HL-60/S4 (cell line): ENCODE data around the gene DLK1.

Source experiments
- in situ Hi-C: fragments of 300-500 bp; cut with MboI; formaldehyde crosslinking; loops from 2 replicates; pipeline ENCODE4 v1.14.3; 2022; ENCODE audit warnings: low sequenced_read_pairs

DLK1 gene

GRCh38 chr14:100732766-100733100 lies 6.0 kb downstream of the DLK1 start:
- in situ Hi-C loops, result no loop called here

DNA sequence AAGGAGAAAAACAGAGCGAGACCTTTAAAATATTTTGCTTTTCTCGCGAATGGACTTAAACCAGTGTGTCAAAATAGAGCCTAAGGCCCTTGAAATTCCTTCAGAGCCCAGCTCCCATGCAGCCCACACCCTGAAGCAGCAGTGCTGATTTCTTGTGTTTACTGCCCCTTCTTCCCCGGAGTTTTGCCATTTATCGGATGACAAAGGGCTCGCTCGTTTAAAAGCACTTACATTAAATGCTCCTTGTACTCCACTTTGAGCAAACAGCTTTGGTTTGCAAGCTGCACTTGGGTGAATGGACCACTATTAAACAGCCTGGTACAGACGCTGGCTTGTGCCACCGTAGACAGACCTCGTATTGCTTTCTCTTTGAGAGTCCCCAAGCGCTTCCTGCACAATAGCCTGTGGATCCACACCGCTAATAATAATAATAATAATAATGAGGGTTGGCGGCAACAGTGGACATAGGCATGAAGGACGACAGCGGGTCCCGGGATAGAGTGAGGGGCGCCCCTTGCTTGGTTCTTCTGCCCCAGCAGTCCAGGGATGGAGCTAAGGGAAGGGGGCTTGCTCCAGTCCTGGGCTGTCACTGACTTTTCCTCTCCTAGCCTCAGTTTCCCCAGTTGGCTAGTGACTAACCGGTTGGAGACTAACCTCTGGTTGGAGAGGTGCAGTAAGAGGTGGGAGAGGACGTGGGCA lies 6.6 kb downstream of the DLK1 start:
- in situ Hi-C loops, result no loop called here

GRCh38 chr14:100734031-100734990 lies 7.6 kb downstream of the DLK1 start:
- in situ Hi-C loops, result no loop called here

- in situ Hi-C loops, result no loop called here
Observed at GRCh38 chr14:100735271-100735670, 8.6 kb downstream of the DLK1 start.

- in situ Hi-C loops, result no loop called here
Observed at GRCh38 chr14:100736269-100737180, 9.8 kb downstream of the DLK1 start.

DNA sequence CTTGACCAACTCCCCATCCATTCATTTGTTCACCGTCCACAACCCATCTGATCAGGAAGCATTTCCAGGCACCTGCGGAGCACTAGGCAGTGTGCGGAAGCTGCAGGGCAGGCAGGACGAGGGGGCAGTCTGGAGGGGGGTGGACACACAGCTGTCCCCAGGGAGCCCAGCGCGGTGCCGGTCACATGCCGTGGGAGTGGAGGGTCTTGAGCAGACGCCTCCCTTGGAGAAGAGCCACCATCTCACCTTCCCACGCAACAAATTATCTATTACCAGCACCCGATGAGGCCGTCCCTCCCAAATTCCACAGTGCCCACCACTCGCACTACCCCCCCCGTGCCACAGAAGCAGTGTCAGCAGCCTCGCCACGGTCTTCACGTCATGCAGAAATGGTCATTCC lies 10.8 kb downstream of the DLK1 start:
- in situ Hi-C loops, result no loop called here

DNA sequence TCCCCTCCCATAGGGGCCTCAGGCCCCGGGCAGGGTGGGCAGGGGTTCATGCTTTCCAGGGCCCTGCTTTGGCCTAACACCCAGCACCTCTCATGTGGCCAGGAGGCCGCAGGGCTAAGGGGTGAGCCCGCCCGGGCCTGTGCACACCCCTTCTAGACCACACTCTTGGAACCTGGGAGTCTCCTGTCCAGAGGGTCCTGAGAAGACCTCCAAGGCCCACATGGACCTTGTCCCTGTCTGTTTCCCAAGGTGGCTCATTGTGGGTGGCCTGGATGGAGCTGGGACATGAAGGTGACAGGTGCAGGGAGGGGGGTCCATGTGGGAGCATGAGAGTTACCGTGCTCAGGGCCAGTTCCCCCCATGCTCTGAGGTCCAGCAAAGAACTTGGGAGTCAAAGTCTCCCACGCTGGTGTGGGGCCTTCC lies 11.6 kb downstream of the DLK1 start:
- in situ Hi-C loops, result no loop called here

DNA sequence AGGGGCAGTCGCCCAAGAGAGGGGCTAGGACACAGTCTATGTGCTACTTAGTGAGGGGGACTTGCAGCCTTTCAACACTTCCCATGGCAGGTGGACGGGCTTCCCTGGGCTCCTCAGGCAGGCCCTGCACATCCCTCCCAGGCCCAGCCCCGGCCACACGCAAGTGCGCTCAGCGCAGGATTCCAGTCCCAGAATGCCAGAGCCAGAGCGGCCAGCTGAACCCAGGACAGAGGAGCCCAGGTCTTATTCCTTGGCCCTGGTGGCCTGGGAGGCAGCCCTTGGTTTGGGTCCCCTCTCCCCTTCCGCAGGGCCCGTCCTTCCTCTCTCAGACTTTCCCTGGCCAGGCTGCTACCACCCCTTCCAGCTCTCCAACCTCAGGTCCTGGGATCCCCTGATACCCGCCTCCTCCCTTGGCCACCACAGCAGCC lies 12.0 kb downstream of the DLK1 start:
- in situ Hi-C loops, result no loop called here

- in situ Hi-C loops, result no loop called here
Observed at GRCh38 chr14:100739306-100739705, 12.6 kb downstream of the DLK1 start.

DNA sequence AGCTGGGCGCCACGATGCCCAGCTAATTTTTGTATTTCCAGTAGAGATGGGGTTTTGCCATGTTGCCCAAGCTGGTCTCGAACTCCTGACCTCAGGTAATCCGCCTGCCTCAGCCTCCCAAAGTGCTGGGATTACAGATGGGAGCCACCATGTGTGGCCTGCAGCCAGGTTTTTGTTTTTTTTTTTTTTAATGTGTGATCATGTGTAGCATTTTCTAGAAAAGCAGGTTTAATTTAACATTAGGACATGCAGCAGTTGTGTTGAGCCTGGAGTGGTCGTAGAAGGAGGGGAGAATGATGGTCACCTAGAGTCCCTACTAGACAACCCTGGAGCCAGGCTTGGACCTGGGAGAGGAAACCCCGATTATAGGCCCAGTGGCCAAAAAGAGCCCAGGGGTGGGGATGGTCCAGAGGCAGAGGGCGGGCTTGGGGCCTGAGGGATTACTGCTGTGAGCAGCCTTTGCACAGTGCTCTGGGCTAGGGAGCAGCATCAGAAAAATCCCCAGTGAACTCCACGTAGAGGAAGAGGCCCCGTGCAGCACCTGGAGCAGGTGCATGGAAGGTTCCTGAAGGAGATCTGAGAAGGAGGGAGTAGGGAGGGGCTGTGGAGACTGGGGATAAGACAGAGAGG lies 13.6 kb downstream of the DLK1 start:
- in situ Hi-C loops, result no loop called here

- in situ Hi-C loops, result no loop called here
Observed at GRCh38 chr14:100740929-100741328, 14.2 kb downstream of the DLK1 start.

- in situ Hi-C loops, result no loop called here
Observed at GRCh38 chr14:100741966-100742365, 15.3 kb downstream of the DLK1 start.

- in situ Hi-C loops, result no loop called here
Observed at GRCh38 chr14:100746326-100746725, 19.6 kb downstream of the DLK1 start.

GRCh38 chr14:100747021-100747586 lies 20.4 kb downstream of the DLK1 start:
- in situ Hi-C loops, result no loop called here

DNA sequence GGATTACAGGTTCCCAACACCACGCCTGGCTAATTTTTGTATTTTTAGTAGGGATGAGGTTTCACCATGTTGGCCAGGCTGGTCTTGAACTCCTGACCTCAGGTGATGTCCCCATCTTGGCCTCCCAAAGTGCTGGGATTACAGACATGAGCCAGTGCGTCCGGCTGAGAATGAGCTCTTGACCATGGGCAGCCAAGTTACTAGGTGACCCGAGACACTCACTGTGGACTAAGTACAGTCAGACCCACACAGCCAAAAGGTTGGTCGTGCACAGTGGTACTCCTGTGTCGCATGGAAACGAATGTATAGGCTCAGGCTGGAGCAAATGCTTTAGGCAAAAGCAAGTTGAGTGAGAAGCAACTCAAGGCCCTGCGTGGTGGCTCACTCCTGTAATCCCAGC lies 21.0 kb downstream of the DLK1 start:
- in situ Hi-C loops, result no loop called here

- in situ Hi-C loops, result no loop called here
Observed at GRCh38 chr14:100748403-100748802, 21.7 kb downstream of the DLK1 start.

GRCh38 chr14:100748944-100749343 lies 22.3 kb downstream of the DLK1 start:
- in situ Hi-C loops, result no loop called here

DNA sequence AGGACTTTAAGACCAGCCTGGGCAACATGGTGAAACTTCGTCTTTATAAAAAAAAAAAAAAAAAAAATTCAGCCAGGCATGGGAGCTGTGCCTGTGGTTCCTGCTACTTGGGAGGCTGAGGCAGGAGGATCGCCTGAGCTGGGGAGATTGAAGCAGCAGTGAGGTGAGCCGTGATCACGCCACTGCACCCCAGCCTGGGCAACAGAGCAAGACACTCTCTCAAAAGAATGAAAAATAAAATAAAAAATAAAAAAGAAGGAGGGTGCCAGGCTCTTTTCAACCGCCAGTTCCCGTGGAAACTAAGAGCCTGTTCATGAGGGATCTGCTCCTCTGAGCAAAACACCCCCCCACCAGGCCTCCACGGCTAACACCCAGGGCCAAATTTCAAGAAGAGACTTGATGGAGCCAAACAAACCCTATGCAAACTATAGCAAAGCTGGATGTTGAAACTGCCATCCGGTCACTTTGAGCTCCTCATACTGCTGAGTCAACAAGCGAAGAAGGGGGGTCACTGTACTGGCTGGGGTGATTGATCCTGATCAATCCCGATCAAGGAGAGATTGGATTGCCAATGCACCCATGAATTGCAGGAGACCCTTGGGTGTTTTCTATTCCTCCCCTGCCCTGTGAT lies 23.4 kb downstream of the DLK1 start:
- in situ Hi-C loops, result no loop called here

GRCh38 chr14:100750762-100751699 lies 24.3 kb downstream of the DLK1 start:
- in situ Hi-C loops, result no loop called here
